ENCODE results near the gene MCCD1. TPM values are rescaled to one million over a fixed set of nuclear protein-coding genes. Genes with fewer than 3 reads are reported as not detected.

MCCD1 gene
- total RNA-seq, 4 donors from 2014 or later = not detected

GRCh38 chr6:31525932-31526591 lies 2.7 kb upstream of the MCCD1 start:
- Histone ChIP-seq H3K27me3 (no peaks in the 10 kb centered on the region), H3K27ac (no peak overlapping the region), H3K9me3 (no peaks in the 10 kb centered on the region), H3K36me3 (no peaks in the 10 kb centered on the region), H3K4me1 (no peaks in the 10 kb centered on the region), H3K4me3 (no peak overlapping the region)
- intact Hi-C loops (cut with DNase I; ENCODE audit: low total_unique reads) = no loop called here
- TF ChIP-seq POLR2A (IDR thresholded peaks at IDR 0.05) (no peak), CTCF (IDR thresholded peaks at IDR 0.05) (no peak)
- no peak for DNase-seq

GRCh38 chr6:31528307-31528777 lies 420 bp upstream of the MCCD1 start:
- intact Hi-C loops (cut with DNase I; ENCODE audit: low total_unique reads) = no loop called here
- H3K4me3 ChIP-seq = no peak overlapping the region
- H3K27me3 ChIP-seq = no peaks in the 10 kb centered on the region

GRCh38 chr6:31529329-31530150 lies 778 bp downstream of the MCCD1 start:
- Histone ChIP-seq H3K9me3 (no peaks in the 10 kb centered on the region), H3K27ac (no peak overlapping the region), H3K27me3 (no peaks in the 10 kb centered on the region), H3K4me3 (no peak overlapping the region), H3K36me3 (no peaks in the 10 kb centered on the region), H3K4me1 (no peaks in the 10 kb centered on the region)
- no peak for TF ChIP-seq POLR2A (IDR thresholded peaks at IDR 0.05)
- TF ChIP-seq CTCF (IDR thresholded peaks at IDR 0.05) = no peak
- intact Hi-C loops (cut with DNase I; ENCODE audit: low total_unique reads) = no loop called here
- DNase-seq = no peak

More at GRCh38 chr6:31528307-31528777, 420 bp upstream of the MCCD1 start:
- TF ChIP-seq POLR2A (IDR thresholded peaks at IDR 0.05) = no peak
- no peak for TF ChIP-seq CTCF (IDR thresholded peaks at IDR 0.05)
- Histone ChIP-seq H3K27ac (no peak overlapping the region), H3K9me3 (no peaks in the 10 kb centered on the region), H3K36me3 (no peaks in the 10 kb centered on the region), H3K4me1 (no peaks in the 10 kb centered on the region)
- DNase-seq = no peak

GRCh38 chr6:31530659-31531058 lies 1.9 kb downstream of the MCCD1 start:
- Histone ChIP-seq H3K27ac (no peak overlapping the region), H3K4me1 (no peaks in the 10 kb centered on the region), H3K27me3 (no peaks in the 10 kb centered on the region), H3K36me3 (no peaks in the 10 kb centered on the region), H3K4me3 (no peak overlapping the region), H3K9me3 (no peaks in the 10 kb centered on the region)
- DNase-seq = no peak
- TF ChIP-seq POLR2A (IDR thresholded peaks at IDR 0.05) = no peak
- TF ChIP-seq CTCF (IDR thresholded peaks at IDR 0.05) = no peak
- intact Hi-C loops (cut with DNase I; ENCODE audit: low total_unique reads) = no loop called here

GRCh38 chr6:31531162-31531561 lies 2.4 kb downstream of the MCCD1 start:
- Histone ChIP-seq H3K4me3 (no peak overlapping the region), H3K4me1 (no peaks in the 10 kb centered on the region), H3K36me3 (no peaks in the 10 kb centered on the region), H3K27ac (no peak overlapping the region), H3K9me3 (no peaks in the 10 kb centered on the region), H3K27me3 (no peaks in the 10 kb centered on the region)
- TF ChIP-seq CTCF (IDR thresholded peaks at IDR 0.05) = no peak
- no peak for TF ChIP-seq POLR2A (IDR thresholded peaks at IDR 0.05)
- intact Hi-C loops (cut with DNase I; ENCODE audit: low total_unique reads) = no loop called here
- DNase-seq = no peak
